Stimulated activated CD4-positive, alpha-beta T cell treated with anti-CD3 and anti-CD28 coated beads, TNF-alpha, amount 100 ng/mL, for 24 hours (primary cell): ENCODE measurements around the gene TP53AIP1.

Experiments used
- DNase-seq, 3 experiments: peaks; one replicate each; pipeline ENCODE4 v3.0.0-alpha.2; 2020; ENCODE audit warnings: low read depth in 3 of 3

Gene TP53AIP1

DNA sequence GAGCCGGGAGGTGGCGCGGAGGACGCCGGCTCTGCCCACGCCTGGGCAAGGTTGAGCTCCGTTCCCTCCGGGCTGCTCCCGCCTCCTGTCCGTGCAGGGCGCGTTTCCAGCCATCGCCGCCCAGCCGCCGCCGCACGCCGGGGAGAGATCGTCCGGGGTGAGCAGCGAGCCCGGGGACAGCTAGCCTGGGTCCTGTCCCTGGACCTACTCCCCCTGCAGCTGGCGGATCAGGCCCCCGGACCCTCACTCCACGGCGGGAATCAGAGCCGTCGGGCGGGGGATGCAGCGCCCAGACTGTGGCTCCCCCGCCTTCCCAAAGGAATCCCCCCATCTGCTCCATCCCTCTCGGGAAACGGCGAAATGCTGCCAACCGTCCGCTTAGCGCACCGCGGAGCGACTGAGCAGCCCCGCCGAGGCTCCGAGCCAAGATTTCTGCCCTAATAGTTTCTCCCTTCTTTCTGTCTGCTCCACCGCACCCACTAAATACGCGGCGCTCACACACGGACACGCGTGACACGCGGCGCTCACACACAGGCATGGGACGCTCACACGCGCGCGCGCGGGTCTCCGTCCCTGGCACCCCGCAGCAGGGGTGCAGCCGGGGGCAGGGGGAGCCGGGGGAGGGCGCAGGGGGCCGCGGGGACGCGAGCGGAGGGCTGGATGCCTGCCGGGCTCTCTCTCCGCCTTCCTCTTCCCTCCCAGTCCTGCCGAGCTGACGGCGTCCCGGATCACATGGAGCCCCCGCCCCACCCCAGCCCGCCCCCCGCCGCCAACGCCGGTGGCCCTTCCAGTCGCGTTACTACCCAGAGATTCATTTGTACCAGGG is 51.9 kb downstream of the TP53AIP1 start, which contains the start of gene KCNJ5:
Gene KCNJ5 (plus strand): TSS at position 814 of the 826 bp plus-strand sequence. CDS start 19,918 bp downstream, outside the sequence.
- DNase-seq: no peak

DNA sequence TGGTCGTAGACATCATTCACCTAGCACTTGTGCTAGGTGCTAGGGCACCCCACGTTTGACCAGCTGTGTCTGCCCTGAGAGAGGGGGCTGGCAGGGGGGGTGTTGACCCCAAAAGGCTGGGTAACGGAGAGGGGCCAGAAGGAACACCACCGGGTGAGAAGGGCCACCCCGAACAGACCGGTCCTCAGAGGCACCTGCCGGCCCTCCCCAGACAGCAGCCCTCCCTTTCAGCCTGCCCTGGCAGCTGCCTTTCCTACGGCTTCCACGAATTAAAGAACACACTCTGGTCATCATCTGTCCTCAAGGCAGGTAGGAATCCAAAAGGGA is 52.5 kb downstream of the TP53AIP1 start:
- no peak for DNase-seq

DNA sequence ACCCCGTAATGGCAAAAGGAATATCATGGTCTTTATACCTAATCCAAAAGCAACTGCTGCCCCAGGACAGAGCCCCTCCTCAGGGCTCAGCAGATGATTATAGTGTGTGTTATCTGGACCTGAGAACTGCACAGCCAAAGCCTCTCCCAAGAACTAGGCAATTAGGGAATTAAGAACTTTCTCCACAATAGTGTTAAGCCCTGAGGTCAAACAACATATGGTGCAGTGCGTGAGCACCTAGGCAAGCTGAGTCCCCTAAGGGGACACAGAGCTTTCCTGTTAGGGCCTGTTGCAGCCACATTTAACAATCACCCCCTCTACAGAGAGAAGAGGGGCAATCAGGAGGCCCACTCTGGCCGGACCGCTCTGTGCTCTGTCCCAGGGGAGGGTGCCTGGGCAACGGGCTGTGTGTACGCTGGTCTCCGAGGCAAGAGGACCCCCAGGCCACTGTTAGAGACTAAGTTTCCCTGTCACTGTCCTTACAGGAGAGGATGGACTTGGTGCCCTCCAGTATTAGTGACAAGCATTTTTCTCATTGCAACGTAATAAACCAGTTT is 52.9 kb downstream of the TP53AIP1 start:
- DNase-seq: no peak

DNA sequence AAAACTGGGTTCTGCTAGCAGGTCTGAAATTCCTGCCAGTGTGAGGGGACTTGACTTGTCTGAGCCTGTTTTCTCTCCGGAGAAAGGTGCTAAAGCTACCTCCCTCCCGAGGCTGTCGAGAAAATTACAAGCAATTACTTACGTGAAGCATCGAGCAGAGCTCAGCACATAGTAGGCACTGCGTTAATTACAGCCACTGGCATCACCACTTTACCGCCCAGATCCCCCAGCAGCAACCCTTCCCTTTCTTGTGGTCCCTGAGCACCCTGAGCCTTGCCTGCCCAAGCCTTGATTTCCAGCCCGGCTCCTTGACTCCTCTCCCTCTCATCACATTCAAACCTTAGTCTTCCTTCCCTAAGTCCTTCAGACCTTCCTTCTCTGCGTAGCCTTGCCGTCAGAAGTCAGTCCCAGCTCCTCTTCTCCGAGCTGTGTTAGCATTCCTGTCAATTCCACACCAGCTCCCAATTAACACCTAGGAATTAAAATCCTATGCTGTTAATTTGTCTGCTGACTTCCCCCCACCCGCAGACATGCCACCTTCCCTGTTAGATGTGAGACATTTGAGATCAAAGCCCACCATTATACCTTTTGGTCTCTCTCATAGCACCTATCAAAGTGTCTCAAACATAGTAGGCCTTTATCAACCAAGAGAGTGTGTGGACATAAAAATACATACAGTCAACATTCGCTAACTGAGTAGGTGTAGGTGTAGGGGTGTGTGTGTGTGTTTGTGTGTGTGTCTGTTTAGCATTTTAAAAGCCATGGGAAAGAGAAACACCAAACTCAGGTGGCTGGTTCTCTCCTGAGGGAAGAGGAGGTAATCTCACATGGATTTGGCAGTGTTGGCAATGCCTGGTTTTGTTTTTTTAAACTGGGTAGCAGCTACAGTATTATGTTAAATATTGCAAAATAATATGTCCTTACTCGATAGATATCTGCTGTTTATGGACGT is 54.4 kb downstream of the TP53AIP1 start:
- DNase-seq: no peak

DNA sequence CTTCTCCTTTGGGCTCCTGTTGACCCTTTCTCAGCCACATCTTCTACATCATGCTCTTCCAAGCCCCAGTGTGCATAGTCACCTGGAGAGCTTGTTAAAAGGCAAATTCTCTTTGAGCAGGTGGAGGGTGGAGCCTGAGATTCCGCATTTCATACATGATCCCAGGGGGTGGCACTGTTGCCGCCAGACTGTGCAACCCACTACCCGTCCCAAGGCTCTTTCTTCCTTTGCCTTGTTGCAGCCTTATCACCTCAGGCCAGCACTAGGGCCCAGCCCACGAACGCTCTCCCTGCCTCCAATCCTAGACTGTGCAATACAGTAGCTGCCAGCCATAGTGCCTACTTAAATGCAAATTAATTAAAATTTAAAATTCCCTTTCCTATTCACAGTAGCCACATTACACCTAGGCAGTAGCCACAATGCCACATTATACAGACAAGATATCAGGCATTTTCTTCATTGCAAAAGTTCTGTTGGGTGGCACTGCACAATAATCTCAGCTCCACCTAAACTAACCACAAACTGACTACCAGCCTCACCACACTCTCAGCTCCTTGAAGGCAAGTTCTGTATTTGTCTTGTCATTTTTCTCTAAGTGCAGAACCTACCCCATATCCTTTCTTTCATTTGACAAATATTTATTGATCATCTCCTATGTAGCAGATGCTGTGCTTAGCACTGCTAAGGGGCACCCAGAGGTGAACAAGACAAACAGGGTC is 56.1 kb downstream of the TP53AIP1 start:
- DNase-seq: no peak
